Sigmoid colon (tissue), 7 donors: ENCODE results near the gene TMED7. TPM values are rescaled to one million over a fixed set of nuclear protein-coding genes. Genes with fewer than 3 reads are reported as not detected.
A peak's percentile ranks its signal among the peaks of the same experiment; 100 is the strongest.

Experiments
- DNase-seq: peaks from one replicate; pipeline ENCODE4 v3.0.0-alpha.2; 2019
- H3K27ac ChIP-seq, 4 donors: fragments of 200-600 bp; sonication (generic); one replicate each; pipeline ENCODE4 v1.5.1; 2016 to 2019; ENCODE audit warnings: mild to moderate bottlenecking in 1 of 4
- H3K27me3 ChIP-seq, 3 donors: fragments of 200-600 bp; sonication (generic); one replicate each; pipeline ENCODE4 v1.5.1; 2019; ENCODE audit warnings: mild to moderate bottlenecking in 1 of 3
- H3K36me3 ChIP-seq, 4 donors: fragments of 200-600 bp; sonication (generic); one replicate each; pipeline ENCODE4 v1.5.1; 2016 to 2019
- H3K4me1 ChIP-seq, 4 donors: fragments of 200-600 bp; sonication (generic); one replicate each; pipeline ENCODE4 v1.5.1; 2017 to 2019
- H3K4me3 ChIP-seq, 4 donors: fragments of 200-600 bp; sonication (generic); one replicate each; pipeline ENCODE4 v1.5.1; 2017 to 2019; ENCODE audit warnings: mild to moderate bottlenecking in 2 of 4, moderate library complexity in 1 of 4
- H3K9me3 ChIP-seq, 4 donors: fragments of 200-600 bp in 3 of 4; sonication (generic) in 3 of 4; one replicate each; pipeline versions ENCODE4 v1.5.1 to v1.6.1; 2013 to 2019
- EP300 ChIP-seq, 4 donors: sonication (generic); formaldehyde crosslinking; IDR thresholded peaks; one replicate each; pipeline ENCODE4 v1.6.1; 2017; ENCODE audit warnings: antibody characterized with exemption in 4 of 4
- POLR2A ChIP-seq, 2 donors: fragments of 450-650 bp; IDR thresholded peaks; one replicate each; pipeline ENCODE4 v1.6.1; 2016; ENCODE audit warnings: antibody characterized with exemption in 2 of 2, mild to moderate bottlenecking in 2 of 2, moderate library complexity in 2 of 2
- POLR2AphosphoS5 ChIP-seq, 4 donors: sonication (generic); formaldehyde crosslinking; IDR thresholded peaks; one replicate each; pipeline ENCODE4 v1.6.1; 2017; ENCODE audit warnings: antibody characterized with exemption in 4 of 4
- WGBS, 2 donors: extraction: QIAGEN DNeasy Blood & Tissue Kit; methylation state at CpG; one replicate each; pipeline ENCODE4 v1.1.7; 2013; 5-methylcytosine and 5-hydroxymethylcytosine counted together
- intact Hi-C: fragments of 100-400 bp; cut with DNase I; formaldehyde crosslinking; loops from one replicate; pipeline ENCODE4 v1.15.1; 2023
- polyA plus RNA-seq, 3 donors: library from polyadenylated mRNA; stranded (reverse); fragments of 200-250 nt; gene quantifications; one replicate each; pipeline ENCODE4 v1.2.3, GENCODE V29; 2013
- total RNA-seq, 4 donors: library from RNA; depleted of rRNA; stranded (reverse); fragments of >200 nt; gene quantifications; one replicate each; pipeline ENCODE4 v1.1.0, GENCODE V29; 2016
- TF ChIP-seq, protein P1 (sequence below), 4 experiments: fragments of 450-650 bp in 3 of 4; fragments of 200-600 bp in 1 of 4; IDR thresholded peaks; one replicate each; pipeline ENCODE4 v1.5.1; 2016 to 2019; ENCODE audit warnings: antibody characterized with exemption in 4 of 4, mild to moderate bottlenecking in 3 of 4, moderate library complexity in 2 of 4
- donor health status: healthy with polysubstance abuse.
- donor health status: Bipolar disorder and iron deficiency.
- donor health status: healthy.

TMED7 gene
- total and polyA plus RNA-seq, 7 donors, result 10.8 to 104 (median 80.8) TPM

DNA sequence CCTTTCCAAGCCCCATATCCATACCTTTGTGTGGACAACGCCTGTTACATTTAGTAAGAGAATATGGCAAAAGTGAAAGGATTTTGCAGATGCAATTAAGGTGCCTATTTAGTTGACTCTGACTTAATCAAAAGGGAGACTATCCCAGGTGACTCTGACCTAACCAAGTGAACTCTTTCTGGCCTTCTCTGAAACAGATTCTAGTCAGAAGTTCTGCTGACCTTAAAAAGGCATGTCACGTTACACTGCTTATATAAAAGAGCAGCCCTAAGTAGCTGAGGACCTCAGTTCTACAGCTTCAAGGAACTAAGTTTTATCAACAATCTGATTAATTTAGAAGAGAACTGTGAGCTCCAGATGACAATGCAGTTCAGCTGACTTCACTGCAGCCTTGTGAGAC lies 17.9 kb downstream of the TMED7 start:
- Histone ChIP-seq H3K9me3 (no peaks in the 10 kb centered on the region), H3K36me3 (peaks cover 0 to 26% (median 0%) of the 10 kb centered on the region in 4 donors), H3K27me3 (no peaks in the 10 kb centered on the region), H3K27ac (peak overlapping the region; percentile 21 to 59 (median 41)), H3K4me3 (no peak overlapping the region), H3K4me1 (peaks cover 0 to 23% (median 10%) of the 10 kb centered on the region in 4 donors)
- 87 to 93% methylated on average over 2 of the region's 2 CpGs for WGBS, 2 donors
- DNase-seq, result no peak
- TF ChIP-seq POLR2AphosphoS5 (IDR thresholded peaks at IDR 0.05), result no peak
- no peak for TF ChIP-seq EP300 (IDR thresholded peaks at IDR 0.05)
- TF ChIP-seq POLR2A (IDR thresholded peaks at IDR 0.05), result no peak
- TF ChIP-seq, protein P1, sequence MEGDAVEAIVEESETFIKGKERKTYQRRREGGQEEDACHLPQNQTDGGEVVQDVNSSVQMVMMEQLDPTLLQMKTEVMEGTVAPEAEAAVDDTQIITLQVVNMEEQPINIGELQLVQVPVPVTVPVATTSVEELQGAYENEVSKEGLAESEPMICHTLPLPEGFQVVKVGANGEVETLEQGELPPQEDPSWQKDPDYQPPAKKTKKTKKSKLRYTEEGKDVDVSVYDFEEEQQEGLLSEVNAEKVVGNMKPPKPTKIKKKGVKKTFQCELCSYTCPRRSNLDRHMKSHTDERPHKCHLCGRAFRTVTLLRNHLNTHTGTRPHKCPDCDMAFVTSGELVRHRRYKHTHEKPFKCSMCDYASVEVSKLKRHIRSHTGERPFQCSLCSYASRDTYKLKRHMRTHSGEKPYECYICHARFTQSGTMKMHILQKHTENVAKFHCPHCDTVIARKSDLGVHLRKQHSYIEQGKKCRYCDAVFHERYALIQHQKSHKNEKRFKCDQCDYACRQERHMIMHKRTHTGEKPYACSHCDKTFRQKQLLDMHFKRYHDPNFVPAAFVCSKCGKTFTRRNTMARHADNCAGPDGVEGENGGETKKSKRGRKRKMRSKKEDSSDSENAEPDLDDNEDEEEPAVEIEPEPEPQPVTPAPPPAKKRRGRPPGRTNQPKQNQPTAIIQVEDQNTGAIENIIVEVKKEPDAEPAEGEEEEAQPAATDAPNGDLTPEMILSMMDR (IDR thresholded peaks at IDR 0.05), result no peak
- intact Hi-C loops, result no loop called here

DNA sequence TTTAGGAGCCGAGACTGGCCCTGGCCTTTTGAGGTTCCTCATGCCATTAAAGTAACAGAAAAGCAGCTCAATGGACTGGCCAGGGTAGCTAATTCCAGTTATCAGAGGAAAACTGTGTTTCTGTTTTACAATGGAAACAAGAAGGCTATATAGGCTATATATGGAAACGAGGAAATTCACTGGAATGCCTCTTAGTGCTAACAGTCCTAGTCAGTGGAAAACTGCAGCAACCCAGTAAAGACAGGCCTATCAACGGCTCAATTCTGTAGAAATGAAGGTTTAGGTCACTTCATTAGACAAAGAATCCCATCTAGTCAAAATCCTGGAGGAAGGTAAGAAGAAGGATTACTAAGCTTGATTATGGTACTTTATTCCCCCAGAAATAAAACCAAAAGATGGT lies 20.4 kb downstream of the TMED7 start:
- no peak overlapping the region for H3K4me3 ChIP-seq
- H3K4me1 ChIP-seq, result peaks cover 0 to 35% (median 24%) of the 10 kb centered on the region in 4 donors
- no peaks in the 10 kb centered on the region for H3K27me3 ChIP-seq
- intact Hi-C loops, result no loop called here
- H3K36me3 ChIP-seq, result peaks cover 0 to 7% (median 0%) of the 10 kb centered on the region in 4 donors
- no peaks in the 10 kb centered on the region for H3K9me3 ChIP-seq
- no peak for TF ChIP-seq POLR2A (IDR thresholded peaks at IDR 0.05)
- no peak for TF ChIP-seq POLR2AphosphoS5 (IDR thresholded peaks at IDR 0.05)
- no peak for TF ChIP-seq EP300 (IDR thresholded peaks at IDR 0.05)
- TF ChIP-seq, protein P1 (IDR thresholded peaks at IDR 0.05), result no peak
- WGBS, 2 donors, result 88 to 93% methylated on average over 3 of the region's 3 CpGs
- H3K27ac ChIP-seq, result peak overlapping the region in 1 of 4 donors; percentile 11
- DNase-seq, result no peak

DNA sequence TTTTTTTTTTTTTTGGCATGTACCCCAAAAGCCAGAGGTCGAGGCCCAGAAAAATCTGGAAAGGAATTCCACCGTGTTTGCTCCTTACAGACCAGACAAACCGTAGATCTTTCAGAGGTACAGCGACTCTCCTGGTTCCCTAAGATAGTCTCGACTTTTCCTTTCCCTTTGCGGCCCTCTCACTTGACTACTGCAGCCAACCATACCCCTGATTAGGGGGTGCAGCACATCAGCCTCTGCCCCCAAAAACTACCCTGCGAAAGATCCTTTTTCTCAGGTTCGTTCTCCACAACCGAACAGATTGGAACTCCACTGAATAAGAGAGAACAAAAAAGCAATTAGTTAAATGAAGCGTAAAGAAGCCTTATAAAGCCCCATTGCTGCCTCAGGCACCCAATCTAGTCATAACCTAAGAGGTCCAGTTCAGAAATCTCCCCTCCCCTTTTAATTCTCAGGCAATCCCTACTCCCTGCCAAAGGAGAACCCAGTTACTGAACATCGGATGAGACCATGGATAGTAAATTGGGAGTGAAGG lies 23.2 kb downstream of the TMED7 start:
- peaks cover 0 to 39% (median 36%) of the 10 kb centered on the region in 4 donors for H3K4me1 ChIP-seq

DNA sequence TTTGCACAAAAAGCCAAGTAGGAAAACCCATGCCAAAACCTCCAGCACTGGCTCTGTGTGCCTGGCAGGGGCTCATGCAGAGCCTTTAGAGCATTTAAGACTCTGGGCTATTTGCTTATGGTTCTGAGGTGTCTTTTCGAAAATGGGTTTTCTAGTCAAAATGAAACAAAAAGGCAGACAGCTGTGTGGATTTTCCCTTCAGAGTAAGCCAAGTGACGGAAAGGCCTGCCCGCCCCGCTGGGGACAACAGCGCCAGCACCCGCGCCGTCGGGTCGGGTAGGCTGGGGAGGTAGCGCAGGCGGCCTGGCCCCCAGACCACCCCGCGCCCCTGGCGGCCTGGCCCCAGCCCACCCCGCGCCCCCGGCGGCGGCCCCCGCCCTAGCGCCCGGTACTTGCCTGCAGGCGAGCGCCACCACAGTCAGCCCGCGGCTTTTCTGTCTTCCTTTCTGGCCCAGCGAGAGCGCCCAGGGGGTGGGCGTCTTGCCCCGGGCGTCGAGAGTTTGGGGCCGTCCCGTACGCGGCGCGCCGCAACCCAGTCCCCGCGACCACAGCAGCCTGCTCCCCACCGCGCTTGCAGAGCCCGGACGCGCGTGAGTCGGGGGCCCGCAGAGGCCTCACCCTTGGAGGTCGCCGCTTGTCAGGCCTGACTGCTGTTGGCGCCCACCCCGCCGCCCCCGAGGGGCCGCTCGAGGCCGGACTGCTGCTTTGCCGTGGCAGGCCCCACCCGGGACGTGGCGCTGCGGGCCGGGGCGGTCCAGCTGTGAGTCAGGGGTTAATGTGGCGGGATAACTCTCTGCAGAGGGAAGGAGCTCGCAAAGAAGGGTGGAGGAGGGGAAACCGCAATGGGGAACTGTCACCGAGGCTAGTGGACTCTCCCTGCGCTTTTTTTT lies 23.9 kb downstream of the TMED7 start, which contains the start of gene TICAM2:
Gene TICAM2, minus strand, starts transcription at position 779 of the 890 bp plus-strand sequence. CDS start 21,223 bp downstream, outside the sequence.
- TF ChIP-seq POLR2AphosphoS5 (IDR thresholded peaks at IDR 0.05), result peak in 3 of 4 donors; percentile 46 to 58 (median 57)
- TF ChIP-seq, protein P1 (IDR thresholded peaks at IDR 0.05), result no peak
- TF ChIP-seq EP300 (IDR thresholded peaks at IDR 0.05), result no peak
- peak; percentile 84 for DNase-seq
- WGBS, 2 donors, result 0 to 1% methylated on average over 71 of the region's 71 CpGs
- Histone ChIP-seq H3K27ac (peak within 1 kb of the TSS; percentile 88 to 96 (median 92)), H3K4me3 (peak within 1 kb of the TSS; percentile 56 to 94 (median 84)), H3K36me3 (no peaks in the 10 kb centered on the region), H3K4me1 (peaks cover 0 to 39% (median 34%) of the 10 kb centered on the region in 4 donors), H3K9me3 (no peaks in the 10 kb centered on the region), H3K27me3 (no peaks in the 10 kb centered on the region)
- intact Hi-C loops, result no loop called here

More for the DNA sequence above, 23.2 kb downstream of the TMED7 start:
- DNase-seq, result no peak
- Histone ChIP-seq H3K27ac (peak overlapping the region; percentile 88 to 96 (median 92)), H3K9me3 (no peaks in the 10 kb centered on the region), H3K27me3 (no peaks in the 10 kb centered on the region), H3K4me3 (peak overlapping the region; percentile 56 to 94 (median 84)), H3K36me3 (no peaks in the 10 kb centered on the region)
- intact Hi-C loops, result no loop called here
- WGBS, 2 donors, result 53 to 55% methylated on average over 11 of the region's 11 CpGs
- no peak for TF ChIP-seq POLR2AphosphoS5 (IDR thresholded peaks at IDR 0.05)
- TF ChIP-seq POLR2A (IDR thresholded peaks at IDR 0.05), result no peak
- TF ChIP-seq, protein P1 (IDR thresholded peaks at IDR 0.05), result no peak
- TF ChIP-seq EP300 (IDR thresholded peaks at IDR 0.05), result no peak
